GM19240 (cell line): ENCODE data around the gene WNT4.

Experiments
- DNase-seq: peaks from one replicate; pipeline ENCODE4 v3.0.0; 2011; ENCODE audit warnings: low spot score; ENCODE audit not compliant: insufficient read length

The WNT4 gene

GRCh38 chr1:22143065-22144033 lies at the start of gene WNT4:
WNT4 (minus strand) TSS chr1:22143097; CDS start chr1:22142922, 175 bp downstream.
- DNase-seq, result peak; percentile 65

GRCh38 chr1:22190731-22191130 lies 47.8 kb upstream of the WNT4 start:
- no peak for DNase-seq

GRCh38 chr1:22190251-22190650 lies 47.4 kb upstream of the WNT4 start:
- DNase-seq, result no peak

- no peak for DNase-seq
Observed at GRCh38 chr1:22189619-22190018, 46.7 kb upstream of the WNT4 start.

GRCh38 chr1:22188914-22189313 lies 46.0 kb upstream of the WNT4 start:
- no peak for DNase-seq

- DNase-seq, result no peak
Observed at GRCh38 chr1:22188436-22188835, 45.5 kb upstream of the WNT4 start.

- no peak for DNase-seq
Observed at GRCh38 chr1:22186311-22186710, 43.4 kb upstream of the WNT4 start.

- no peak for DNase-seq
Observed at GRCh38 chr1:22184892-22185612, 42.2 kb upstream of the WNT4 start.

- no peak for DNase-seq
Observed at GRCh38 chr1:22184454-22184853, 41.6 kb upstream of the WNT4 start.

- no peak for DNase-seq
Observed at GRCh38 chr1:22182715-22183114, 39.8 kb upstream of the WNT4 start.

GRCh38 chr1:22179197-22179803 lies 36.4 kb upstream of the WNT4 start:
- no peak for DNase-seq

GRCh38 chr1:22177354-22178003 lies 34.6 kb upstream of the WNT4 start:
- no peak for DNase-seq

GRCh38 chr1:22176258-22176657 lies 33.4 kb upstream of the WNT4 start:
- peak; percentile 70 for DNase-seq

GRCh38 chr1:22174446-22175220 lies 31.7 kb upstream of the WNT4 start:
- DNase-seq, result no peak

GRCh38 chr1:22171951-22172715 lies 29.2 kb upstream of the WNT4 start:
- no peak for DNase-seq

- no peak for DNase-seq
Observed at GRCh38 chr1:22169816-22170215, 26.9 kb upstream of the WNT4 start.

GRCh38 chr1:22168412-22168973 lies 25.6 kb upstream of the WNT4 start:
- DNase-seq, result no peak

GRCh38 chr1:22166439-22166838 lies 23.5 kb upstream of the WNT4 start:
- DNase-seq, result no peak
